IMR-90 (cell line): Measurements from ENCODE around the gene TMPRSS9. TPM values are rescaled to one million over a fixed set of nuclear protein-coding genes. Genes with fewer than 3 reads are reported as not detected.
"Not testable (repeated sequence)": the region's sequence is repeated elsewhere in the genome, so short reads cannot be mapped to it uniquely, and the experiment has no call there.

Experiments
- ATAC-seq: fragments of 200-7000 bp; cut with Tn5 transposase; 2 replicates; pipeline ENCODE4 v1.9.1; 2020; ENCODE audit warnings: low read depth, mild to moderate bottlenecking, moderate library complexity
- BruUV-seq: library from RNA; stranded (reverse); fragments of 400-500 nt; replicated peaks from 2 replicates; lab custom pipeline; 2021; lab: Mats Ljungman, UMichigan
- CTCF ChIA-PET: fragments of 300-600 bp; formaldehyde crosslinking; extraction: SDS; loops from one replicate; lab custom pipeline; 2021; ENCODE audit warnings: antibody characterized with exemption; lab: Yijun Ruan, JAX
- POLR2A ChIA-PET: fragments of 300-600 bp; sonication (Branson Sonifier 250); formaldehyde crosslinking; loops from one replicate; lab custom pipeline; 2022; ENCODE audit warnings: antibody characterized with exemption; ENCODE audit not compliant: unreplicated experiment; lab: Charles Lee
- DNase-seq: peaks from one replicate; pipeline ENCODE4 v3.0.0; 2013
- H2AFZ ChIP-seq: replicated peaks from 2 replicates; pipeline ENCODE3; 2013; ENCODE audit warnings: low read length, mild to moderate bottlenecking; ENCODE audit not compliant: poor library complexity
- H2AK5ac ChIP-seq: 2 replicates; pipeline ENCODE4 v1.6.1; 2013; ENCODE audit warnings: low read depth, low read length, inconsistent platforms
- H2AK9ac ChIP-seq: replicated peaks from 2 replicates; pipeline ENCODE3; 2013; ENCODE audit warnings: mild to moderate bottlenecking, low read depth, low read length, moderate library complexity; ENCODE audit not compliant: poor library complexity
- H2BK120ac ChIP-seq: 2 replicates; pipeline ENCODE4 v1.6.1; 2013; ENCODE audit warnings: low read depth, low read length, inconsistent platforms
- H2BK15ac ChIP-seq: 3 replicates; pipeline ENCODE4 v1.6.1; 2013; ENCODE audit warnings: low read depth, low read length, inconsistent platforms
- H2BK20ac ChIP-seq: 2 replicates; pipeline ENCODE4 v1.6.1; 2013; ENCODE audit warnings: low read depth, mild to moderate bottlenecking, inconsistent platforms, low read length, moderate library complexity
- H2BK5ac ChIP-seq: 2 replicates; pipeline ENCODE4 v1.6.1; 2013; ENCODE audit warnings: mild to moderate bottlenecking, low read depth, low read length, inconsistent platforms; ENCODE audit not compliant: poor library complexity, severe bottlenecking
- H3K14ac ChIP-seq: replicated peaks from 2 replicates; pipeline ENCODE4 v1.6.1; 2013; ENCODE audit warnings: low read depth, low read length, inconsistent platforms
- H3K18ac ChIP-seq: 2 replicates; pipeline ENCODE4 v1.6.1; 2013; ENCODE audit warnings: low read depth, low read length, control low read depth
- H3K23ac ChIP-seq: 2 replicates; pipeline ENCODE4 v1.6.1; 2013; ENCODE audit warnings: low read depth, low read length, inconsistent platforms
- H3K27ac ChIP-seq: 2 replicates; pipeline ENCODE4 v1.5.1; 2013; ENCODE audit warnings: mild to moderate bottlenecking, control low read depth, low read length; ENCODE audit not compliant: insufficient read depth
- H3K27me3 ChIP-seq: 2 replicates; pipeline ENCODE4 v1.6.1; 2013; ENCODE audit warnings: low read length; ENCODE audit not compliant: control insufficient read depth, insufficient read depth
- H3K36me3 ChIP-seq: 2 replicates; pipeline ENCODE4 v1.6.1; 2013; ENCODE audit warnings: low read length, mixed read lengths; ENCODE audit not compliant: control insufficient read depth, insufficient read depth
- H3K4ac ChIP-seq: 2 replicates; pipeline ENCODE4 v1.6.1; 2013; ENCODE audit warnings: low read depth, low read length, inconsistent platforms
- H3K4me1 ChIP-seq: 2 replicates; pipeline ENCODE4 v1.6.1; 2013; ENCODE audit warnings: low read length, mixed read lengths; ENCODE audit not compliant: control insufficient read depth, insufficient read depth
- H3K4me2 ChIP-seq: 2 replicates; pipeline ENCODE4 v1.6.1; 2013; ENCODE audit warnings: low read depth, mild to moderate bottlenecking, control low read depth, low read length, moderate library complexity
- H3K4me3 ChIP-seq: 2 replicates; pipeline ENCODE4 v1.5.1; 2013; ENCODE audit warnings: low read depth, mild to moderate bottlenecking, control low read depth, low read length, moderate library complexity; ENCODE audit not compliant: insufficient read depth
- H3K56ac ChIP-seq: 2 replicates; pipeline ENCODE4 v1.6.1; 2013; ENCODE audit warnings: low read length, inconsistent platforms; ENCODE audit not compliant: insufficient read depth; ENCODE audit errors: extremely low read depth
- H3K79me1 ChIP-seq, 2 experiments: 2 replicates each; pipeline ENCODE4 v1.6.1; 2013; ENCODE audit warnings: low read length in 2 of 2, inconsistent platforms in 1 of 2, low read depth in 1 of 2
- H3K9ac ChIP-seq: 2 replicates; pipeline ENCODE4 v1.6.1; 2013; ENCODE audit warnings: low read depth, low read length, control low read depth
- H3K9me1 ChIP-seq: 2 replicates; pipeline ENCODE4 v1.6.1; 2013; ENCODE audit warnings: low read length, inconsistent platforms; ENCODE audit not compliant: insufficient read depth
- H3K9me3 ChIP-seq: 2 replicates; pipeline ENCODE4 v1.6.1; 2013; ENCODE audit warnings: low read length; ENCODE audit not compliant: control insufficient read depth, insufficient read depth
- H4K20me1 ChIP-seq: 2 replicates; pipeline ENCODE4 v1.6.1; 2013; ENCODE audit warnings: low read length, inconsistent platforms; ENCODE audit not compliant: insufficient read depth
- H4K5ac ChIP-seq: 2 replicates; pipeline ENCODE4 v1.6.1; 2013; ENCODE audit warnings: mild to moderate bottlenecking, low read depth, low read length, control low read depth
- H4K8ac ChIP-seq, 2 experiments: 2 replicates each; pipeline ENCODE4 v1.6.1; 2013; ENCODE audit warnings: low read depth in 2 of 2, low read length in 2 of 2, control low read depth in 1 of 2, inconsistent platforms in 1 of 2
- H4K91ac ChIP-seq: 2 replicates; pipeline ENCODE4 v1.6.1; 2013; ENCODE audit warnings: low read depth, low read length, inconsistent platforms; ENCODE audit not compliant: insufficient read depth
- RCOR1 ChIP-seq: IDR thresholded peaks from 2 replicates; pipeline ENCODE4 v1.6.1; 2012; ENCODE audit warnings: mild to moderate bottlenecking, low read length, improper control_type of control experiment; ENCODE audit not compliant: insufficient replicate concordance
- USF2 ChIP-seq: fragments of 150-350 bp; IDR thresholded peaks from 2 replicates; pipeline ENCODE4 v1.6.1; 2017; ENCODE audit warnings: mild to moderate bottlenecking, antibody characterized with exemption, low read length, low read depth
- WGBS, 2 experiments: methylation state at CpG; one replicate each; pipeline versions ENCODE4 v1.1.5 to v1.1.7; 2013; ENCODE audit warnings: missing lambda C conversion rate in 2 of 2; ENCODE audit not compliant: insufficient read length in 1 of 2; ENCODE audit errors: extremely low coverage in 2 of 2; 5-methylcytosine and 5-hydroxymethylcytosine counted together
- dilution Hi-C: fragments of 300-500 bp; cut with HindIII; formaldehyde crosslinking; loops from one replicate; pipeline ENCODE4 v1.14.3; 2018; ENCODE audit warnings: low sequenced_read_pairs; ENCODE audit not compliant: unreplicated experiment
- in situ Hi-C: fragments of 300-500 bp; cut with MboI; formaldehyde crosslinking; loops from 3 replicates; pipeline ENCODE4 v1.14.3; 2019; ENCODE audit warnings: low sequenced_read_pairs, inconsistent platforms, mixed read lengths
- intact Hi-C: fragments of 100-400 bp; cut with micrococcal nuclease; formaldehyde crosslinking; loops from 2 replicates; pipeline ENCODE4 v1.10.0; 2022
- polyA plus RNA-seq, 3 experiments: library from polyadenylated mRNA; depleted of rRNA; stranded (reverse); fragments of >200 nt; gene quantifications; 2 replicates each; pipeline ENCODE4 v1.2.3, GENCODE V29; 2012; ENCODE audit warnings: low replicate concordance in 1 of 3
- total RNA-seq: library from RNA; depleted of rRNA; stranded (reverse); fragments of >200 nt; gene quantifications from 2 replicates; pipeline ENCODE4 v1.2.3, GENCODE V29; 2012

The TMPRSS9 gene
- total and polyA plus RNA-seq, 2 of the 4 experiments (the other 2 are of a cell fraction): not detected

GRCh38 chr19:2345794-2346663 is 14.0 kb upstream of the TMPRSS9 start:
- no TSS peak for BruUV-seq
- H3K27me3 ChIP-seq: no peaks in the 10 kb centered on the region
- no peak overlapping the region for H3K4me3 ChIP-seq
- POLR2A ChIA-PET: no interaction called here
- H3K27ac ChIP-seq: no peak overlapping the region
- DNase-seq (no peak), ATAC-seq (no peak)
- H4K20me1 ChIP-seq: no peaks in the 10 kb centered on the region
- intact Hi-C loops (no loop called here), in situ Hi-C loops (no loop called here), dilution Hi-C loops (no loop called here)
- no peak overlapping the region for H2BK120ac ChIP-seq
- H4K8ac ChIP-seq: no peak overlapping the region
- H4K91ac ChIP-seq: no peak overlapping the region
- H2AK9ac ChIP-seq: no peak overlapping the region
- H4K5ac ChIP-seq: no peak overlapping the region
- peaks cover 50% of the 10 kb centered on the region for H3K36me3 ChIP-seq
- WGBS, 2 experiments: 66% methylated on average over 9 of the region's 25 CpGs; no CpG with 5 or more reads in 1 of the 2 experiments
- no peak overlapping the region for H3K18ac ChIP-seq
- H3K14ac ChIP-seq: no peak overlapping the region
- H2AK5ac ChIP-seq: no peak overlapping the region
- no peak overlapping the region for H2AFZ ChIP-seq
- TF ChIP-seq RCOR1: no peak
- TF ChIP-seq USF2: peak; percentile 25; the same call in 1 of the 2 replicates
- H2BK15ac ChIP-seq: no peak overlapping the region
- no peak overlapping the region for H3K4me2 ChIP-seq
- no peak overlapping the region for H3K4ac ChIP-seq
- no peaks in the 10 kb centered on the region for H3K9me3 ChIP-seq
- H3K79me1 ChIP-seq: no peaks in the 10 kb centered on the region
- H3K4me1 ChIP-seq: no peaks in the 10 kb centered on the region
- no peak overlapping the region for H3K9ac ChIP-seq
- no peak overlapping the region for H3K56ac ChIP-seq
- H3K23ac ChIP-seq: no peak overlapping the region
- H2BK5ac ChIP-seq: no peak overlapping the region
- CTCF ChIA-PET: no interaction called here
- no peaks in the 10 kb centered on the region for H3K9me1 ChIP-seq
- H2BK20ac ChIP-seq: no peak overlapping the region

- H3K79me1 ChIP-seq, H4K5ac ChIP-seq, H2BK5ac ChIP-seq, H4K91ac ChIP-seq, BruUV-seq, H2BK15ac ChIP-seq, in situ Hi-C loops, H3K56ac ChIP-seq, ATAC-seq, DNase-seq, H2BK20ac ChIP-seq, H4K20me1 ChIP-seq, H3K4me2 ChIP-seq, intact Hi-C loops, H3K4me3 ChIP-seq, H2AK9ac ChIP-seq, H3K27me3 ChIP-seq, CTCF ChIA-PET, H2AFZ ChIP-seq, H3K27ac ChIP-seq, H3K14ac ChIP-seq, H3K9me1 ChIP-seq, H2BK120ac ChIP-seq, H3K9me3 ChIP-seq, H4K8ac ChIP-seq, H3K9ac ChIP-seq, POLR2A ChIA-PET, H3K18ac ChIP-seq, H3K23ac ChIP-seq, dilution Hi-C loops, H3K4me1 ChIP-seq, H2AK5ac ChIP-seq, H3K4ac ChIP-seq: not testable (repeated sequence)
- 97 to 98% methylated on average over 17 to 24 of the region's 24 CpGs for WGBS, 2 experiments
- H3K36me3 ChIP-seq: peaks cover 48% of the 10 kb centered on the region
These were observed 10.2 kb upstream of the TMPRSS9 start for GRCh38 chr19:2349818-2350217.
